K562 (cell line): ENCODE data around the gene DUS1L. TPM values are rescaled to one million over a fixed set of nuclear protein-coding genes. Genes with fewer than 3 reads are reported as not detected.

ENCODE experiments used
- ARID3B ChIP-seq: fragments of 250-450 bp; sonication (Bioruptor Pico); IDR thresholded peaks from 2 replicates; pipeline ENCODE4 v1.4.0; 2020; ENCODE audit warnings: borderline replicate concordance
- ATF7 ChIP-seq: fragments of 450-650 bp; IDR thresholded peaks from 2 replicates; pipeline ENCODE4 v1.7.1; 2014; ENCODE audit warnings: mild to moderate bottlenecking, moderate library complexity
- BCL6 ChIP-seq: fragments of 250-450 bp; sonication (Bioruptor Pico); IDR thresholded peaks from 2 replicates; pipeline ENCODE4 v1.4.0; 2020
- FOXK1 ChIP-seq: sonication (generic); formaldehyde crosslinking; IDR thresholded peaks from 2 replicates; pipeline ENCODE4 v1.8.0; 2022; ENCODE audit warnings: missing genetic modification reagents, mild to moderate bottlenecking, borderline replicate concordance
- GABPB1 ChIP-seq: sonication (generic); formaldehyde crosslinking; IDR thresholded peaks from 2 replicates; pipeline ENCODE4 v1.8.0; 2022; ENCODE audit warnings: mild to moderate bottlenecking, missing genetic modification reagents
- HMGN3 ChIP-seq: IDR thresholded peaks from 2 replicates; pipeline ENCODE4 v1.6.1; 2011; ENCODE audit warnings: borderline replicate concordance, low read depth, mild to moderate bottlenecking, mixed read lengths, low read length; ENCODE audit not compliant: insufficient read length; ENCODE audit errors: extremely low read depth
- KHSRP ChIP-seq: fragments of 450-650 bp; IDR thresholded peaks from 2 replicates; pipeline ENCODE4 v1.6.1; 2017
- MCM5 ChIP-seq: fragments of 450-650 bp; IDR thresholded peaks from 2 replicates; pipeline ENCODE4 v1.6.1; 2016; ENCODE audit warnings: low read depth
- MTA2 ChIP-seq: fragments of 450-650 bp; IDR thresholded peaks from 2 replicates; pipeline ENCODE4 v1.6.1; 2016; ENCODE audit warnings: low read depth
- MYC ChIP-seq, 2 experiments: fragments of 250-450 bp in 1 of 2; sonication (Bioruptor Pico) in 1 of 2; IDR thresholded peaks; 2 replicates each; pipeline versions ENCODE4 v1.5.1 to v1.6.1; 2012 to 2021; ENCODE audit warnings: low read depth in 2 of 2, borderline replicate concordance in 1 of 2, improper control_type of control experiment in 1 of 2, low read length in 1 of 2, mild to moderate bottlenecking in 1 of 2, moderate library complexity in 1 of 2
- NUFIP1 ChIP-seq: fragments of 450-650 bp; IDR thresholded peaks from 2 replicates; pipeline ENCODE4 v1.6.1; 2018; ENCODE audit not compliant: partially characterized antibody
- PHF8 ChIP-seq: fragments of 200-600 bp; sonication (generic); IDR thresholded peaks from 2 replicates; pipeline ENCODE4 v1.6.1; 2012; ENCODE audit warnings: mixed run types, mild to moderate bottlenecking, inconsistent platforms, low read length, moderate library complexity, borderline replicate concordance
- PRPF4 ChIP-seq: fragments of 200-400 bp; formaldehyde crosslinking; IDR thresholded peaks from one replicate; pipeline ENCODE4 v1.6.1; 2017; ENCODE audit warnings: low read length, low read depth, mild to moderate bottlenecking; ENCODE audit not compliant: insufficient read depth, poor library complexity, severe bottlenecking
- RB1 ChIP-seq: fragments of 450-650 bp; IDR thresholded peaks from 2 replicates; pipeline ENCODE4 v1.6.1; 2017; ENCODE audit warnings: low read depth, mild to moderate bottlenecking
- RCOR1 ChIP-seq, 2 experiments: IDR thresholded peaks; 2 replicates each; pipeline ENCODE4 v1.6.1; 2012; ENCODE audit warnings: low read depth in 2 of 2, low read length in 2 of 2, borderline replicate concordance in 1 of 2, improper control_type of control experiment in 1 of 2
- RFX5 ChIP-seq: IDR thresholded peaks from 2 replicates; pipeline ENCODE4 v1.6.1; 2011; ENCODE audit warnings: low read depth, mild to moderate bottlenecking, improper control_type of control experiment, low read length
- SNIP1 ChIP-seq: fragments of 450-650 bp; IDR thresholded peaks from 2 replicates; pipeline ENCODE4 v1.7.1; 2017; ENCODE audit warnings: low read depth, mild to moderate bottlenecking
- TRIM25 ChIP-seq: fragments of 450-650 bp; IDR thresholded peaks from 2 replicates; pipeline ENCODE4 v1.7.0; 2016; ENCODE audit warnings: borderline replicate concordance
- ZBTB33 ChIP-seq: sonication (generic); formaldehyde crosslinking; IDR thresholded peaks from 2 replicates; pipeline ENCODE4 v1.8.1; 2023; ENCODE audit warnings: mild to moderate bottlenecking, missing genetic modification reagents
- ZEB2 ChIP-seq: fragments of 450-650 bp; IDR thresholded peaks from 2 replicates; pipeline ENCODE4 v1.6.1; 2016
- ZNF408 ChIP-seq: fragments of 250-450 bp; sonication (Bioruptor Pico); IDR thresholded peaks from 2 replicates; pipeline ENCODE4 v1.4.0; 2020; ENCODE audit warnings: low read depth, mild to moderate bottlenecking, moderate library complexity
- ZNF507 ChIP-seq: conservative IDR thresholded peaks from 2 replicates; pipeline ENCODE4 v1.6.1; 2017; ENCODE audit warnings: missing genetic modification characterization, missing compliant biosample characterization
- ZNF511 ChIP-seq: sonication (generic); formaldehyde crosslinking; IDR thresholded peaks from 2 replicates; pipeline ENCODE4 v1.8.0; 2022; ENCODE audit warnings: mild to moderate bottlenecking, missing genetic modification reagents
- ZNF780A ChIP-seq: fragments of 250-450 bp; sonication (Bioruptor Pico); IDR thresholded peaks from 2 replicates; pipeline ENCODE4 v1.5.0; 2021; ENCODE audit warnings: mild to moderate bottlenecking
- polyA plus RNA-seq, 8 experiments: library from polyadenylated mRNA; depleted of rRNA in 4 of 8; stranded (reverse) in 5 of 8; unstranded in 3 of 8; fragments of >200 nt; fragmentation: Nextera tagmentation in 2 of 8; fragmentation: Illumina TruSeq in 1 of 8; extraction: Ambion mirVana in 2 of 8; extraction: Trizol in 1 of 8; gene quantifications; 2 replicates each; pipeline versions ENCODE4 v1.2.1 to v1.2.3, GENCODE V29; 2011 to 2014; ENCODE audit warnings: inconsistent platforms in 1 of 8, missing spikeins in 1 of 8
- total RNA-seq, 7 experiments: library from RNA; depleted of rRNA in 6 of 7; stranded (reverse); fragments of >200 nt in 6 of 7; fragmentation: Illumina TruSeq in 2 of 7; extraction: Trizol in 2 of 7; gene quantifications; 2 replicates each; pipeline versions ENCODE4 v1.2.1 to v1.2.3, GENCODE V29; 2011 to 2021; ENCODE audit warnings: low replicate concordance in 1 of 7

Gene DUS1L
- total and polyA plus RNA-seq, 9 of the 15 experiments (the other 6 are each of a cell fraction or from before 2014, with no cell fraction given): 7.8 to 210 (median 83.9) TPM

DNA sequence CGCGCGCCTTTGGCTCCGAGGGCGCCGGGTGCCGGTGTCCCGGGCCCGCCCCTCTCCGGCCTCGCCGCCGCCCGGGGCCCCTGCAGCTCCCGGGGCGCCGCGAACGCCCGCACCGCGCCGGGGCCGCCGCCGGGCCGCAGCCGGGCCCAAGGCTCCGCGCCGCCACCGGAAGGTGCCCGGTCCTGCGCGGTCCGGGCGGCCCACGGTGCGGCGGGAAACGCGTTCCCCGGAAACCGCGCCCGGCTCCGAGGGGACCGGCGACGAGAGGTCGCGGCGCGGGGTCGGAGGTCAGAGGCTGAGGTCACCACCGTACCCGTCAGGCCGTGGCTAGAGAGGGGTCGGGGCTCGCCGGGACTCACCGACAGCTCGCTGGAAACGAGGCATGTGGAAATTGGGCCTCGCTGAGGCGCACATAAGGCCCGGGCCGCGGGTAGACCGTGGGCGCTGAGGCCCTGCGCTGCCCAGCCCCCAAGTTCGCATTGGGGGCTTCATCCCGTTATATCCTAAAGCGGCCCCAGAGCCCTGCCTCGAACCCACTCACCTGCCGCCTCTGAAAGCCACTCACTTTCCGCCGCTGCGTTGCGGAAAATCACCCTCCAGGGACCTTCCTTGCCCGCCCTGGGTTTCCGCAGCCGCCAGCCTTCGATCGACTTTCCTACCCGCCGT lies at the start of gene DUS1L (continued):
- TF ChIP-seq ARID3B (CRISPR knock-in tag) (no peak), SNIP1 (no peak), GABPB1 (CRISPR knock-in tag) (peak; percentile 98), ZNF507 (no peak), NUFIP1 (peak; percentile 72), ZEB2 (peak; percentile 93), MCM5 (no peak), KHSRP (no peak), BCL6 (CRISPR knock-in tag) (peak; percentile 54; the same call in 1 of the 2 replicates), ZNF780A (CRISPR knock-in tag) (no peak), PRPF4 (peak; percentile 68), ZNF511 (CRISPR knock-in tag) (no peak), RCOR1 (IDR thresholded peaks at IDR 0.05; ENCODE audit: borderline replicate concordance in 1 of 2, low read depth in 2 of 2, low read length in 2 of 2) (peak in 1 of 2 experiments; percentile 40; a peak in 1 of 4 replicates), RB1 (peak; percentile 99), HMGN3 (peak; percentile 94), PHF8 (peak; percentile 81; the same call in 1 of the 2 replicates), MYC (IDR thresholded peaks at IDR 0.05; ENCODE audit: low read depth, low read length) (peak; percentile 81), MYC (CRISPR knock-in tag; IDR thresholded peaks at IDR 0.05; ENCODE audit: borderline replicate concordance, low read depth) (no peak; the same call in 1 of the 2 replicates), ZNF408 (no peak), ZBTB33 (peak; percentile 97), FOXK1 (no peak), MTA2 (peak; percentile 58), ATF7 (peak; percentile 86), RFX5 (no peak), TRIM25 (no peak)
